ENCODE results near the gene TATDN3. TPM values are rescaled to one million over a fixed set of nuclear protein-coding genes. Genes with fewer than 3 reads are reported as not detected.
A peak's percentile ranks its signal among the peaks of the same experiment; 100 is the strongest.
"Not testable (repeated sequence)": the region's sequence is repeated elsewhere in the genome, so short reads cannot be mapped to it uniquely, and the experiment has no call there.

The TATDN3 gene
- total RNA-seq, 1 donor from 2014 or later: 10.1 TPM

DNA sequence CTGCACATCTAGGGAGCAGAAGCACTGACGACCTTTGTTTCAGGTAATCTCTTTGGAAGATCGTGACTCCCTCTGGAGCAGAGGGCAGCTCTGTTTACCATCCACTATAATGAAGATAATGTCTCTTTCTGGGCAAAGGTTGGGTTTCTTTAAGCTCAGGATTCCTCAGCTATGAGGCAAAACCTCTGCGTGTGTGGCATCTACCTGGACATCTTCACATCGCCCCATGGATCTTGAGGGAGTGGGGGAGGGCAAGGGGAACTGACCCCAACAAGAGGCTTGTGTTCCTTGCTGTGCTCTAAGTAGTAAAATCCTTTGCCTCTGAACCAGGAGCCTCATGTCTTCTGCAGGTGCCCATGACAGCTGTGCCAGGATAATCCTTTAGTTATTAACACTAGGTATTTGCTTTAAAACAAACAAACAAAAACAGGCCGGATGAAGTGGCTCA is 36.2 kb downstream of the TATDN3 start:
- DNase-seq (ENCODE audit: low spot score): peak; percentile 35

DNA sequence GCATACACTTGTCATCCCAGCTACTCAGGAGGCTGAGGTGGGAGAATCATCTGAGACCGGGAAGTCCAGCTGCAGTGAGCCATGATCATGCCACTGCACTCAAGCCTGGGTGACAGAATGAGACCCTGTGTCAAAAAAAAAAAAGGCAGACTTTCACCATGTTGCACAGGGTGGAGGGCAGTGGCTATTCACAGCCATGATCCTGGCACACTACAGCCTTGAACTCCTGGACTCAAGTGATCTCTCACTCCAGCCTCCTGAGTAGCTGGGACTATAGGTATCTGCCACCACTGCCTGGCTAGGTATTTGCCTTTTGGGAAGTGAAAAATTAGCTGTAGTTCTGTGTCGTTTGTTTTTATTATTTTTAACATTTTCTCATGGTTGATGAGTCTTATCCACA is 36.7 kb downstream of the TATDN3 start:
- no peak for DNase-seq (ENCODE audit: low spot score)

DNA sequence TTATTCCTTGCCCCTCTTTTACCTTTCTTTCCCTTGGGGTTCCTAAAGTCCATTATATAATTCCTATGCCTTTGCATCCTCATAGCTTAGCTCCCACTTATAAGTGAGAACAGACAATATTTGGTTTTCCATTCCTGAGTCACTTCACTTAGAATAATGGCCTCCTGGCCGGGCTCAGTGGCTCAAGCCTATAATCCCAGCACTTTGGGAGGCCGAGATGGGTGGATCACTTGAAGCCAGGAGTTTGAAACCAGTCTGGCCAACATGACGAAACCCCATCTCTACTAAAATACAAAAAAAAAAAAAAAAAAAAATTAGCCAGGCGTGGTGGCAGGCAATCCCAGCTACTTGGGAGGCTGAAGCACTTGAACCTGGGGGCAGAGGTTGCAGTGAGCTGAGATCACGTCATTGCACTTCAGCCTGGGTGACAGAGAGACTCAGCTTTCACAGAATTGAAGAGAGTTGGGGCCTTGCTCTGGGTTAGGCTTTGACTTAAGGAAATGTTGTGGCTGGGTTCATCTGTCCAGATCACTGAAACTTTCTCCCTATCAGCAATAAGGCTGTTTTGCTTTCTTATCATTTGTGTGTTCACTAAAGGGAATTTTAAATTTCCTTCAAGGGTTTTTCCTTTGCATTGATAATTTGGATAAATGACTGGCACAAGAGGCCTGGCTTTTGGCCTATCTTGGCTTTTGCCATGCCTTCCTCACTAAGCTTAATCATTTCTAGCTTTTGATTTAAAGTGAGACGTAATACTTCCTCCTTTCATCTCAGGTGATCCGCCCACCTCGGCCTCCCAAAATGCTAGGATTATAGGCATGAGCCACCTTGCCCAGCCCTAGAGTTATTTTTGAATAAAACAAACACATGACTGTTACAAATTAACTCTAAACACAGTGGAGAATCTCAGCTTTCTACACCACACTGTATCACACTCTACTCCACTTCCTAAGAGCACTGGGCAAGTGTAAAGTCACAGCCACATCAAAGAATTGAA is 41.8 kb downstream of the TATDN3 start:
- DNase-seq (ENCODE audit: low spot score): peak; percentile 84

DNA sequence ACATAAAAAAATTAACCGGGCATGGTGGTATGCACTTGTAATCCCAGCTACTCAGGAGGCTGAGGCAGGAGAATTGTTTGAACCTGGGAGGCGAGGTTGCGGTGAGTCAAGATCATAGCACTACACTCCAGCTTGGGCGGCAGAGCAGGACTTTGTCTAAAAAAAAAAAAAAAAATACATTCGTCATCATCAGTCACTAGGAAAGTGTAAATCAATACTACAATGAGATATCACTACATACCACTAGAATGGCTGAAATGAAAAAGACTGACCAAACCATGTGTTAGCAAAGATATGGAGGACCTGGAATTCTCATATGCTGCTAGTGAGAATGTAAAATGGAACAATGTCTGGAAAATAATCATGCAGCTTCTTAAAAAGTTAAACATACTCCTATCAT is 46.5 kb downstream of the TATDN3 start:
- DNase-seq (ENCODE audit: low spot score): no peak

DNA sequence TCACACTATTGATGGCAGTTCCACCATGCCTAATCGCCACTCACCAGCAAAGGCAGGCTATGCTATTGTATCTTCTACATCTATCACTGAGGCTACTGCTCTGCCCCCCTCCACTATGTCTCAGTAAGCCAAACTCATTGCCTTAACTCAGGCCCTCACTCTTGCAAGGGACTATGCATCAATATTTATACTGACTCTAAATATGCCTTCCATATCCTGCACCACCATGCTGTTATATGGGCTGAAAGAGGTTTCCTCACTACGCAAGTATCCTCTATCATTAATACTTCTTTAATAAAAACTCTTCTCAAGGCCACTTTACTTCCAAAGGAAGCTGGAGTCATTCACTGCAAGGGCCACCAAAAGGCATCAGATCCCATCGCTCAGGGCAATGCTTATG is 52.8 kb downstream of the TATDN3 start:
- not testable (repeated sequence) for DNase-seq (ENCODE audit: low spot score)

DNA sequence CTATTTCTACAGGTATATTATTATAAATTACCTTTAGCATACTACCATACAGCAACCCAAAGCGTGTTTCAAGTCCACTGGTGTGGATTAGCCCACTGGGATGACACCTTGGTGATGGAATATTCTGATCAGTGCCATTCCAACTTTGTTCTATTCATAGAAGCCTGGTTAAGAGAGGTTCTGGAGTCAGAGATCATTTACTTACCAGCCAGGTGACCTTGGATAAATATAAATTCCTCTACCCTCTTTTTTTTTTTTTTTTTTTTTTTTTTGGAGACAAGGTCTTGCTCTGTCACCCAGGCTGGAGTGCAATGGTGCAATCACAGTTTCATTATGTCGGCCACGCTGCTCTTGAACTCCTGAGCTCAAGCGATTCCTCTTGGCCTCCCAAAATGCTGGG is 55.9 kb downstream of the TATDN3 start, which contains the start of gene SPATA45:
Gene SPATA45 (minus strand): TSS at position 101 of the 400 bp plus-strand sequence. CDS start 11,500 bp downstream, outside the sequence.
- no peak for DNase-seq (ENCODE audit: low spot score)

DNA sequence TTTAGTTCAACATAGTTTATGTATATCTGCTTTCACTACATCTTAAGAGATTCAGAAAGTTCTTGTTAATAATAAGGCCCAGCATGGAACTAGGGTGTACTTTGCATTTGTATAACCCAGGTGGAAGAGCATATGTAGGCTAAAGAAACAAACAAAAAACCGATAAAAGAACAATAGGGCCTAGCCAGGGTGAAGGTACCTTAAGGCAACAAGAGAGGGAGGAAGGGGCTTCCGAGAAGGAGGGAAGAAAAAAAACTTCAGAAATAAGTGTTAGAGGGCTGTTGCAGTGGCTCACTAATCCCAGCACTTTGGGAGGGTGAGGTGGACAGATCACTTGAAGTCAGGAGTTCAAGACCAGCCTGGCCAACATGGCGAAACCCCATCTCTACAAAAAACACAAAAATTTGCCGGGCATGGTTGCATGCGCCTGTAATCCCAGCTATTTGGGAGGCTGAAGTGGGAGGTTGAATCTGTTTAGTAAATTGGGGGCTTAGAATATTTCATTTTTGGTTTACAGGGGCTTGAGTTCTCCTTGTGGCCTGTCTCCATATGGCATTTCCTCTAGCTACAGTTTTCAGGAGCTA is 60.5 kb downstream of the TATDN3 start:
- no peak for DNase-seq (ENCODE audit: low spot score)

DNA sequence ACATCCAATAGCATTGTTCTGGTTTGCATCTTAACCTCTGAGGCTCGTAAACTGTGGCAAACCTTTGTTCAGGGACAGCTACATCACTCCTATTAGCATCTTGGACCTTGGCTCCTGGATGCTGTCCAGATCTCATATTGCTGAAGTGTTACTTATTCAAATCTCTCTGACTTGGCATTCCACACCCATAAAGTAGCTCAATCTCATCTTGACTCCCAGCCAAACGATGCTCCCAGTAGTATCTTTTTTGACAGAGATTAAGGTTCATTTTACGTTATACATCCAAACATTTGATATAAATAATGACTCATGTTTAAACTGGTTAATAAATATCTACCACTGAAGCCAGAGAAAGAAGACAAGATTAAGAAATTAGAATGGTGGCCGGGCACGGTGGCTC is 62.0 kb downstream of the TATDN3 start:
- peak; percentile 88 for DNase-seq (ENCODE audit: low spot score)

DNA sequence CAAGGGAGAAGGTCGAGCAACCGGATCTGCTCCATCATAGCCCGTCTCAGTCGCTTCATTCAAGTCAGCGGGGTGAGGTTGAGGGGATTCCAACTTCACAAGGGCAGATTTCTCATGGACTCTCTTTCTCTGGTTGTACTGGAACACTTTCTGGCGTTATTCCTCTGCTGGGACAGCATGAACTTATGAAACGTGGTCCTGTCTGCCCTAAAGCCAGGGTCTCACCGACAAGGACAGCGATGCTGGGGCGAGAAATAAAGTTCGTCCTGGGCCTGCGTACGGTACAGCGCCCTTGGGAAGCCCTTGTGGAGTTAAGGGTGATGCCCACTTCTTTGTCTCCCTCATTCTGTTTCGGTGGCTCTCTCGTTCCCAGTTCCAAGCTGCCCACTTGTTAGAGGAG is 65.1 kb downstream of the TATDN3 start:
- no peak for DNase-seq (ENCODE audit: low spot score)

DNA sequence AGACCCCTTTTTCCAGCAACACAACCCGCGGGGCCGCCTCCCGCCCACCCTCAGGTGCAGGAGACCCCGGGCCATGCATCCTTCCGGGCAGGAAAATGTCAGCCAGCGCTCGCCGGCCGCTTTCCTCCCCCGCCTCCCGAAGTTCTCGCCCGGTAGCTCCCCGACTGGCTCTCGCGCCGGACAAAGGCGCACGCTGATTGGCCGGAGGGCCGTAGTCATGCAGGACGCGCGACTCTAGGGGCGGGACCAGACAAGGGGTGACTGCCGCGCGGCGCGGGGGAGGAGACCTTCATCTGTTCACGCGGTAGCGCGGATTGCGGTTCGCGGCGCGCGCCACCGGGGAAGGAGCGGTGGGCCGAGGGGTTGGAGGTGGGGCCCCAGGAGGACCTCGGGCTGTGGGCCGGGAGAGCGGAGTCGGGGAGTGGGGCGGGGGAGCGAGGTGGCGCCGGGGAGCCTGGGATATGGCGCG is 66.3 kb downstream of the TATDN3 start, which contains the start of gene FLVCR1:
Gene FLVCR1 (plus strand): TSS at position 284 of the 469 bp plus-strand sequence. CDS start 178 bp downstream, at position 462.
- peak; percentile 96 for DNase-seq (ENCODE audit: low spot score)

DNA sequence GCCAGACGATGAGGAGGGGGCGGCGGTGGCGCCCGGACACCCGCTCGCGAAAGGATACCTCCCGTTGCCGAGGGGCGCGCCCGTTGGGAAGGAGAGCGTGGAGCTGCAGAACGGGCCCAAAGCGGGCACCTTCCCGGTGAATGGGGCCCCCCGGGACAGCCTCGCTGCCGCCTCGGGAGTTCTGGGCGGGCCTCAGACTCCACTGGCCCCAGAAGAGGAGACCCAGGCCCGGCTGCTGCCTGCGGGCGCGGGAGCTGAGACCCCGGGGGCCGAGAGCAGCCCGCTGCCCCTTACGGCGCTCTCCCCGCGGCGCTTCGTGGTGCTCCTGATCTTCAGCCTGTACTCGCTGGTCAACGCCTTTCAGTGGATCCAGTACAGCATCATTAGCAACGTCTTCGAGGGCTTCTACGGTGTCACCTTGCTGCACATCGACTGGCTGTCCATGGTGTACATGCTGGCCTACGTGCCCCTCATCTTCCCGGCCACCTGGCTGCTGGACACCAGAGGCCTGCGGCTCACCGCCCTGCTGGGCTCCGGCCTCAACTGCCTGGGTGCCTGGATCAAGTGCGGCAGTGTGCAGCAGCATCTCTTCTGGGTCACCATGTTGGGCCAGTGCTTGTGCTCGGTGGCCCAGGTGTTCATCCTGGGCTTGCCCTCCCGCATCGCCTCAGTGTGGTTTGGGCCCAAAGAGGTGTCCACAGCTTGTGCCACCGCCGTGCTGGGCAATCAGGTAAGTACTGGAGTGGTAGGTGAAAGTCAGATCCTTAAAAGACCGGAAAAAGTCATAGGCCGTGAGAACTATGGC is 67.0 kb downstream of the TATDN3 start:
- DNase-seq (ENCODE audit: low spot score): peak; percentile 17

DNA sequence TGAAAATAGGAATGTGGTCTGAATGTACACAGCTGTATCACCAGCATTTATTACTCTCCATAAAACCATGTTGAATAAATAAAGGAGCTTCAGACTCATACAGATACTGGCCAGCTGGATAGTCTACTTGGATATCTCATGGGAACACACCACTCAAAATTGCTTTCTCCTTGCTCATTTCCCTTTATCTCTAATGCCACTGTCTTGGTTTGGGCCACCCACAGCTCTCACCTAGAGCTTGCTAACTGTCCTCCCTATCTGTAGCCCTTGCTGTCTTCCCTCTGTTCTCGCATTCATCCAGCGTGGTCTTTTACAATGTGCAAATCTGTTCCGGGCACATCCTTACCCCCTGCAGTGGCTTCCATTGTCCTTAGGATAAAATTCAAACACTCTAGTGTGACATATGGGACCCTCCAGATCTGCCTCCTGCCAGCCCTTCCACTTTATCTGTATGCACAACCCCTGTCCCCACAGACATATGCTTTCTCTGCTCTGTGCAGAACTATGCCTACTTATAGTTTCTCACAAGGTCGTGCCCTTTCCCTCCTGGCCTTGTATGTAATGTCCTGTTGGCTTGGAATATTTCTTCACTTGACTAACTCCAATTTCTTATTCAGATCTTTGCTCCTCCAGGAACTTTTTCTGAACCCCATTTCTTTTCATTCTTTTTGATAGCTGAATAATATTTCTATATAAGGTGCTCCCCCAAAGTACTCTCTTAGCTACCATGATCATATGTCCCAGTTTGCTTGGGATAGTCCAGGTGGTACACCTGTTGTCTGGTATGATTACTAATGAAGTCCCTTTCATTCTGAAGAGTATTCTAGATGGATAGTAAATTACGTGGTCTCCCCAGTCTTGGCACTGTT is 69.3 kb downstream of the TATDN3 start:
- no peak for DNase-seq (ENCODE audit: low spot score)

DNA sequence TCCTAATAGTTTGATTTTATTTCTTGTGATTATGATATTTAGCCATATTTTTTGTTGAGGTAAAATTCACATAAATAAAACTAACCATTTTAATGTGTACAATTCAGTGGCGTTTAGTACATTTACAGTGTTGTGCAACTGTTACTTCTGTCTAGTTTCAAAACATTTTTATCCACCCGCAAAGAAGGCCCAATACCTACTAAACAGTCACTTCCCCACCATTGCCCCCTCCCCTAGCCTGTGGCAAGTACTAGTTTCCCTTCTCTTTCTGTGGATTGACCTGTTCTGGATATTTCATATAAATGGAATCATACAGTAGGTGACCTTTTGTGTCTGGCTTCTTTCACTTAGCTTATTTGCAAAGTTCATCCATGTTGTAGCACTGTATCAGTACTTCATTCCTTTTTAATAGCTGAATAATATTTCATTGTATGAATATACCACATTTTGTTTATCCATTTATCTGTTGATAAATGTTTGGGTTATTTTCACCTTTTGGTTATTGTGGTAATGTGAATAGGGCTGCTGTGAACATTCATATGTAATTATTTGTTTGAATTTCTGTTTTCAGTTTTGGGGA is 70.5 kb downstream of the TATDN3 start:
- DNase-seq (ENCODE audit: low spot score): no peak

DNA sequence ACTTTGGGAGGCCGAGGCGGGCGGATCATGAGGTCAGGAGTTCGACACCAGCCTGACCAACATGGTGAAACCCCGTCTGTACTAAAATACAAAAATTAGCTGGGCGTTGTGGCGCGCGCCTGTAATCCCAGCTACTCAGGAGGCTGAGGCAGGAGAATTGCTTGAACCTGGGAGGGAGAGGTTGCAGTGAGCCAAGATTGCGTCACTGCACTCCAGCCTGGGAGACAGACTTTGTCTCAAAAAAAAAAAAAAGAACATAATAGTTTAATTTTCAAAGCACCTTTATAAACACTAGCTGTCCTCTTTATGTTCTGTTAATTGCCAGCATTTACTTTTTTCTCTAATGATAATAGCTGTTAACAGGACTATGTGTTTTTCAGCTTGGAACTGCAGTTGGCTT is 71.7 kb downstream of the TATDN3 start:
- not testable (repeated sequence) for DNase-seq (ENCODE audit: low spot score)

DNA sequence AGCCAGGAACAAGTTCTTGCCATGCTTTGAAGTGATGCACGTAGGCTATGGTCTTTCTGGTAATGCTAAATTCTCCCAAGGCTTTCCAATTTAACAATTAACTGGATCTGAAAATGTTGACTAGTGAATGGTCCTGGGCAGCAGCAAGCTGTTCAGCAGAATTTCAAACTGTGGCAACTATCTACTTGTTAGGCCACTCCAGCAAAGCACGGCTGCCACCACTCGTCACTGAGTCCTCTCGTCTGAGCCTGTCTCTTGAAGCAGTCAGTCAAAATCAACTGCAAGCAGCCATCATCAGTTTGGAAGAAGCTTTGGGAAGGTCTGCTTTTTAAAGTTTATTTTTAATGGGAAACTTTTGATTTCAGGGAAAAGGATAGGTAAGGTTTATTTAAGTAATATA is 72.5 kb downstream of the TATDN3 start:
- no peak for DNase-seq (ENCODE audit: low spot score)

Other genes with a start within 250 kb of the TATDN3 start
- 17.3 TPM for gene ATF3, start 183.1 kb upstream of the TATDN3 start, total RNA-seq
- 4.2 TPM for gene BATF3, start 92.1 kb upstream of the TATDN3 start, total RNA-seq
- 29.7 TPM for gene NSL1, start 117 bp upstream of the TATDN3 start, total RNA-seq
- gene SPATA45, start 55.8 kb downstream of the TATDN3 start, total RNA-seq: 0.60 TPM
- gene FLVCR1, start 66.4 kb downstream of the TATDN3 start, total RNA-seq: 9.4 TPM
- gene VASH2, start 158.6 kb downstream of the TATDN3 start, total RNA-seq: 0.92 TPM
- gene ANGEL2, start 224.0 kb downstream of the TATDN3 start, total RNA-seq: 30.0 TPM